Endothelial cell of umbilical vein (primary cell): ENCODE data around the gene FOXP1. TPM values are rescaled to one million over a fixed set of nuclear protein-coding genes. Genes with fewer than 3 reads are reported as not detected.

Experiments used
- BruUV-seq: library from RNA; stranded (reverse); fragments of 400-500 nt; replicated peaks from 2 replicates; lab custom pipeline; 2021; lab: Mats Ljungman, UMichigan
- CTCF ChIA-PET: fragments of 300-600, 350-600 bp; sonication (Branson Sonifier 250); formaldehyde crosslinking; loops from one replicate; lab custom pipeline; 2021; ENCODE audit warnings: antibody characterized with exemption, inconsistent platforms; lab: Charles Lee
- POLR2A ChIA-PET: fragments of 300-600, 350-600 bp; sonication (Branson Sonifier 250); formaldehyde crosslinking; loops from one replicate; lab custom pipeline; 2021; ENCODE audit warnings: antibody characterized with exemption, inconsistent platforms; lab: Charles Lee
- DNase-seq: peaks from one replicate; pipeline ENCODE4 v3.0.0-alpha.2; 2011; ENCODE audit warnings: low read depth, low spot score
- FAIRE-seq: peaks from 2 replicates; lab custom pipeline; 2011; peaks lifted over from hg19 to GRCh38; lab: Jason Lieb, UNC
- H2AFZ ChIP-seq: 2 replicates; pipeline ENCODE4 v1.6.0; 2012; ENCODE audit warnings: low read depth, low read length, control low read depth, inconsistent platforms
- H3K27ac ChIP-seq: 2 replicates; pipeline ENCODE4 v1.5.1; 2011; ENCODE audit warnings: low read depth, mild to moderate bottlenecking, control low read depth, low read length, moderate library complexity; ENCODE audit not compliant: insufficient read depth
- H3K27me3 ChIP-seq, 2 experiments: 2 replicates each; pipeline versions ENCODE4 v1.6.0 to v1.6.1; 2011; ENCODE audit warnings: low read length in 2 of 2, mixed read lengths in 1 of 2; ENCODE audit not compliant: control insufficient read depth in 2 of 2, insufficient read depth in 2 of 2
- H3K36me3 ChIP-seq, 2 experiments: 2 replicates in 1 of 2; 3 replicates in 1 of 2; pipeline ENCODE4 v1.5.1; 2011; ENCODE audit warnings: low read length in 2 of 2, mild to moderate bottlenecking in 1 of 2, moderate library complexity in 1 of 2; ENCODE audit not compliant: control insufficient read depth in 2 of 2, insufficient read depth in 2 of 2; ENCODE audit errors: extremely low read depth in 1 of 2
- H3K4me1 ChIP-seq: 3 replicates; pipeline ENCODE4 v1.5.1; 2011; ENCODE audit warnings: mild to moderate bottlenecking, low read length; ENCODE audit not compliant: control insufficient read depth, insufficient read depth; ENCODE audit errors: extremely low read depth
- H3K4me2 ChIP-seq: 2 replicates; pipeline ENCODE4 v1.6.1; 2011; ENCODE audit warnings: low read length, control low read depth, mixed read lengths; ENCODE audit not compliant: insufficient read depth
- H3K4me3 ChIP-seq, 3 experiments: fragments of 200-600 bp in 1 of 3; sonication (generic), shearing (Covaris generic) in 1 of 3; replicated peaks in 1 of 3; 2 replicates each; pipeline ENCODE4 v1.5.1; 2011 to 2016; ENCODE audit warnings: control low read depth in 3 of 3, low read length in 3 of 3, mild to moderate bottlenecking in 2 of 3, inconsistent platforms in 1 of 3, low read depth in 1 of 3, moderate library complexity in 1 of 3; ENCODE audit not compliant: insufficient read depth in 1 of 3
- H3K79me2 ChIP-seq: 2 replicates; pipeline ENCODE4 v1.6.0; 2012; ENCODE audit warnings: low read length, inconsistent platforms; ENCODE audit not compliant: control insufficient read depth, insufficient read depth
- H3K9ac ChIP-seq: replicated peaks from 2 replicates; pipeline ENCODE3; 2011; ENCODE audit warnings: low read length, control low read depth; ENCODE audit not compliant: insufficient read depth; ENCODE audit errors: extremely low read depth
- H3K9me1 ChIP-seq: replicated peaks from 3 replicates; pipeline ENCODE4 v1.6.0; 2011; ENCODE audit warnings: mild to moderate bottlenecking, low read length; ENCODE audit not compliant: control insufficient read depth, insufficient read depth; ENCODE audit errors: extremely low read depth
- H3K9me3 ChIP-seq: replicated peaks from 2 replicates; pipeline ENCODE4 v1.5.1; 2012; ENCODE audit warnings: low read length, inconsistent platforms; ENCODE audit not compliant: control insufficient read depth, insufficient read depth
- H4K20me1 ChIP-seq: replicated peaks from 2 replicates; pipeline ENCODE3; 2011; ENCODE audit warnings: mild to moderate bottlenecking, low read length; ENCODE audit not compliant: control insufficient read depth, insufficient read depth; ENCODE audit errors: extremely low read depth
- CTCF ChIP-seq, 2 donors: IDR thresholded peaks; 1 replicate in 1 of 2; 2 replicates in 1 of 2; pipeline ENCODE4 v1.5.1; 2011; ENCODE audit warnings: low read length in 2 of 2, mild to moderate bottlenecking in 2 of 2, moderate library complexity in 2 of 2, control low read depth in 1 of 2, inconsistent platforms in 1 of 2, low read depth in 1 of 2; ENCODE audit not compliant: insufficient read depth in 1 of 2; ENCODE audit errors: extremely low read depth in 1 of 2
- EZH2 ChIP-seq: IDR thresholded peaks from 2 replicates; pipeline ENCODE4 v1.6.1; 2012; ENCODE audit warnings: borderline replicate concordance, low read depth, mild to moderate bottlenecking, moderate library complexity, low read length, inconsistent platforms; ENCODE audit not compliant: severe bottlenecking
- FOS ChIP-seq: IDR thresholded peaks from 2 replicates; pipeline ENCODE4 v1.6.1; 2011; ENCODE audit warnings: mild to moderate bottlenecking, low read length, moderate library complexity, borderline replicate concordance; ENCODE audit not compliant: insufficient read depth
- GATA2 ChIP-seq: IDR thresholded peaks from 2 replicates; pipeline ENCODE4 v1.7.0; 2011; ENCODE audit warnings: low read depth, mild to moderate bottlenecking, moderate library complexity, mixed read lengths, low read length; ENCODE audit not compliant: insufficient read length, insufficient read depth
- JUN ChIP-seq: IDR thresholded peaks from 2 replicates; pipeline ENCODE4 v1.6.1; 2011; ENCODE audit warnings: borderline replicate concordance, low read depth; ENCODE audit not compliant: insufficient read length, insufficient read depth
- MYC ChIP-seq: IDR thresholded peaks from one replicate; pipeline ENCODE4 v1.6.1; 2011; ENCODE audit warnings: mild to moderate bottlenecking, low read depth, low read length
- POLR2A ChIP-seq: IDR thresholded peaks from 2 replicates; pipeline ENCODE4 v1.6.1; 2012; ENCODE audit warnings: low read depth, mild to moderate bottlenecking, control low read depth, low read length
- POLR2AphosphoS5 ChIP-seq: IDR thresholded peaks from 2 replicates; pipeline ENCODE4 v1.6.1; 2012; ENCODE audit warnings: low read depth, mild to moderate bottlenecking, control low read depth, low read length, moderate library complexity; ENCODE audit not compliant: insufficient read depth
- dilution Hi-C: fragments of 300-500 bp; cut with MboI; formaldehyde crosslinking; loops from one replicate; pipeline ENCODE4 v1.15.0; 2019; ENCODE audit warnings: low sequenced_read_pairs; ENCODE audit not compliant: extremely low pct_ligation_motif_present
- intact Hi-C: fragments of 100-400 bp; cut with micrococcal nuclease; formaldehyde crosslinking; loops from one replicate; pipeline ENCODE4 v1.10.0; 2022
- polyA plus RNA-seq, 4 experiments: library from polyadenylated mRNA; depleted of rRNA in 3 of 4; stranded (reverse) in 3 of 4; unstranded in 1 of 4; fragments of >200 nt; gene quantifications; 2 replicates each; pipeline versions ENCODE4 v1.2.1 to v1.2.3, GENCODE V29; 2011 to 2012; ENCODE audit warnings: missing spikeins in 1 of 4
- total RNA-seq: library from RNA; stranded (reverse); gene quantifications from 2 replicates; pipeline ENCODE4 v1.2.3, GENCODE V29; 2021
- TF ChIP-seq, protein P1 (sequence below): IDR thresholded peaks from 2 replicates; pipeline ENCODE4 v1.6.1; 2011; ENCODE audit not compliant: insufficient read depth, insufficient read length

The FOXP1 gene
- total and polyA plus RNA-seq, 2 donors (not counting 3 experiments of a cell fraction or from before 2014, with no cell fraction given), result 41.0 to 107 TPM

- Histone ChIP-seq H3K9me1 (no peaks in the 10 kb centered on the region), H3K27ac (no peak overlapping the region), H3K27me3 (no peaks in the 10 kb centered on the region), H3K79me2 (no peaks in the 10 kb centered on the region), H4K20me1 (no peaks in the 10 kb centered on the region), H3K4me2 (no peak overlapping the region), H2AFZ (no peak overlapping the region), H3K4me3 (no peak overlapping the region), H3K4me1 (peaks cover 36% of the 10 kb centered on the region), H3K9me3 (no peaks in the 10 kb centered on the region), H3K9ac (no peak overlapping the region), H3K36me3 (no peaks in the 10 kb centered on the region)
- POLR2A ChIA-PET, result no interaction called here
- CTCF ChIA-PET, result no interaction called here
- intact Hi-C loops, result no loop called here
- TF ChIP-seq CTCF (IDR thresholded peaks at IDR 0.05; ENCODE audit: extremely low read depth in 1 of 2, insufficient read depth in 1 of 2, low read depth in 1 of 2, low read length in 2 of 2) (no peak), EZH2 (no peak), FOS (no peak), POLR2AphosphoS5 (no peak), POLR2A (no peak), GATA2 (no peak), MYC (no peak), JUN (no peak)
- TF ChIP-seq, protein P1, sequence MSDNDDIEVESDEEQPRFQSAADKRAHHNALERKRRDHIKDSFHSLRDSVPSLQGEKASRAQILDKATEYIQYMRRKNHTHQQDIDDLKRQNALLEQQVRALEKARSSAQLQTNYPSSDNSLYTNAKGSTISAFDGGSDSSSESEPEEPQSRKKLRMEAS, result no peak
- FAIRE-seq, result no peak
- BruUV-seq, result no TSS peak
- no peak for DNase-seq
- dilution Hi-C loops, result no loop called here
These were observed 329.1 kb downstream of the FOXP1 start for GRCh38 chr3:71254281-71255057.
